LHCN-M2 (cell line): ENCODE measurements around the gene DYNLRB1. TPM values are rescaled to one million over a fixed set of nuclear protein-coding genes. Genes with fewer than 3 reads are reported as not detected.
"Not testable (repeated sequence)": the region's sequence is repeated elsewhere in the genome, so short reads cannot be mapped to it uniquely, and the experiment has no call there.

Experiments
- DNase-seq: peaks from one replicate; pipeline ENCODE4 v3.0.0-alpha.2; 2012; ENCODE audit warnings: low read depth
- total RNA-seq: library from RNA; depleted of rRNA; stranded (reverse); fragments of >200 nt; gene quantifications from 2 replicates; pipeline ENCODE4 v1.2.3, GENCODE V29; 2014

DYNLRB1 gene
- total RNA-seq, 1 experiment from 2014 or later = 133 TPM

DNA sequence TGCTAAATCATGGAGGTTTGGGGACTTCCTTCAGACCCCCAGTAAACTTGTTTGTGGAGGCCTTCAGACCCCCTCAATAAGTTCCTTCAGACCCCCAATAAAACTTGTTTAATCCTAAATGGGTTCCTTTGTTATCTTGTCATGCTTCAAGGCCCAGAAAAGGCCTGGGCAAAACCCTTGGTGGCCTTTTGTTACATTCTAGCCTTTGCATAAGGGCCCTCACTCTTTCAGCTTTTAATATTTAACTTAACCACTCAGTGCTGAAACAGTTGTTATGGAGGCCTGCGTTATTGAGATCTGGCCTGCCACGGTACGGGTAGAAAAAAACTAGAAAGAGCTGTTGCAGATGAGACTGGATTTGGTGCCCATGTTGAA lies 4.3 kb upstream of the DYNLRB1 start:
- no peak for DNase-seq

DNA sequence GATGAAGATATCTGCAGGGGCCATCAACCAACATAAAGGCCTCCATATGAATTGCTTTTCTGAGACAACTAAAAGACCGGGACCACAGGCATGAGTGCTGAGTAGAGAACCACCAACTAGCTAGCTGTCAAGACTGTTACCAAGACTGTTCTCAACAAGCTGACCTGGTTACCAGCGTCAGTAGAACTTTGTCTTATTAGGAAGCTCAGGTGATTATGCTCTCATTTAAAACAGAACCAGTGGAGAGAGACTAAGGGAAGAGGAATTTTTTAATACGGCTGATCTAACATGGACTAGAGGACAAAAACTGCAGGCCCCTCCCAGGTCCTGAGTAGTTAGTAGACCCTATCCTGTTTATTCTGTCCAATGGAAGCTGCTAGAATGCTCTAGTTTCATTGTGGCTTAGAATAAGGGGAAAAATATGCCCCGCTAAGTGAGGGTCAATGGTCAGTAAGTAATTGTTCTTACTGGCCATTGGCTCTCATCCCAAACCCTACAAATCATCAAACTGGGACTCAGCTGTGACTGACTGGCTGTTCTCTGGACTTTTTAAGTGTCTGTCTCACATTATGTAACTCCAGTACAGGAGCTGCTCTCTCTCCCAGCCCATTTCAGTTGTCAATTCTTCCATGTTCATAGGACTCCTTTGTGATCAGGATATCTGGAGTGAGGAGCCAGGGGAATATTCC lies 3.8 kb upstream of the DYNLRB1 start:
- peak; percentile 22 for DNase-seq

DNA sequence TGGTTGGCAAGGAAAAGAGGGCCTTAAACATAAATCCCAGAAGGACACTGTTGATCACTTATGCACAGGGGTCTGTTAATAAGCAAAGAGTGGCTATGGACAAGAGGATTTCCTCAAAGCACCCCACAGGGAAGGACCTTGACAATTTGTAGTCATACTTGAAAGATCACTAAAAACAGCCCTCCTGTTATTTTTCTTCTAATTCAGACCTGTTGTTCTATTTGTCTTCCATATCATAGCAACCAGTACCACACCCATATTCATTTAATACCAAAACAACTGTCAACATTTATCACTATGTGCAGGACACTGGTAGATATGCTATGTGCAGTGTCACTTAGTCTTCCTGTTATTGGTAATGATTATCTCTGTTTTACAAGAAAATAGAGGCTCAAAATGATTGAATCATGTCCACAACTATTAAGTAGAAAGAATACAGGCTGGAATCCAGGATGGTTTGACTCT lies 3.2 kb upstream of the DYNLRB1 start:
- DNase-seq = no peak

DNA sequence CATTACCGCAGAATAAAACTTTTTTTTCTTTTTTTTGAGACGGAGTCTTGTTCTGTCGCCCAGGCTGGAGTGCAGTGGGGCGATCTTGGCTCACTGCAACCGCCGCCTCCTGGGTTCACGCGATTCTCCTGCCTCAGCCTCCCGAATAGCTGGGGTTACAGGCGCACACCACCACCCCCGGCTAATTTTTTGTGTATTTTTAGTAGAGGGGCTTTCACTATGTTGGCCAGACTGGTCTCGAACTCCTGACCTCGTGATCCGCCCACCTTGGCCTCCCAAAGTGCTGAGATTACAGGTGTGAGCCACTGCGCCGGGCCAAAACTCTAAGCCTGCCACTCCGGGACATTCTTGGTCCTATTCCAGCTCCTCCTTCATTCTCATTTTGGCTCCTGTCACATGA lies 2.2 kb upstream of the DYNLRB1 start:
- DNase-seq = not testable (repeated sequence)

DNA sequence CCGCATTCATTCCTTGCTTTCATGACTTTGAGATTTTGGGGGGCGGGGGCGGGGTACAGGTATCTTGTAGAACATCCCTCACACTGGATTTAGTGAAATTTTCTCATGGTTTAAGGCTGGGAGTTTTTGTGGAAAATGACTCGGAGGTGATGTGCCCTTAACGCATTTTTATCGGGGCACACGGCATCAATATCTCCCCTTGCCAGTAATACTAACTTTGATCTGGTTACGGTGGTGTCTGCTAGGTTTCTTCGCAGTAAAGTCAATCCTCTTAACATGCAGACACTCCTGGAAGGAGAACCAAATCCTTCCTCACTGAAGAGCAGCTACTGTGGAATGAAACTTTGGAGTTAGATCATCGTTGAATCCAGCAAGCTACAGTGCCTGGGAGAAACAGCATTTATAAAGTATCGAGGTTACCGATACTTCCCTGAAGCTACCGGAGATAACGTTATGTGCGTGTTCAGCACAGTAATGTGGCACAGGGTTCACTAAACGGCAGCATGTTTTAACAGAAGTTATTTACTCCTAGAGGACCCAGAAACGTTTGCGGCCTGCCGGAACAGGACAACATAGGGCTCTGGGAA lies 1.2 kb upstream of the DYNLRB1 start:
- no peak for DNase-seq

DNA sequence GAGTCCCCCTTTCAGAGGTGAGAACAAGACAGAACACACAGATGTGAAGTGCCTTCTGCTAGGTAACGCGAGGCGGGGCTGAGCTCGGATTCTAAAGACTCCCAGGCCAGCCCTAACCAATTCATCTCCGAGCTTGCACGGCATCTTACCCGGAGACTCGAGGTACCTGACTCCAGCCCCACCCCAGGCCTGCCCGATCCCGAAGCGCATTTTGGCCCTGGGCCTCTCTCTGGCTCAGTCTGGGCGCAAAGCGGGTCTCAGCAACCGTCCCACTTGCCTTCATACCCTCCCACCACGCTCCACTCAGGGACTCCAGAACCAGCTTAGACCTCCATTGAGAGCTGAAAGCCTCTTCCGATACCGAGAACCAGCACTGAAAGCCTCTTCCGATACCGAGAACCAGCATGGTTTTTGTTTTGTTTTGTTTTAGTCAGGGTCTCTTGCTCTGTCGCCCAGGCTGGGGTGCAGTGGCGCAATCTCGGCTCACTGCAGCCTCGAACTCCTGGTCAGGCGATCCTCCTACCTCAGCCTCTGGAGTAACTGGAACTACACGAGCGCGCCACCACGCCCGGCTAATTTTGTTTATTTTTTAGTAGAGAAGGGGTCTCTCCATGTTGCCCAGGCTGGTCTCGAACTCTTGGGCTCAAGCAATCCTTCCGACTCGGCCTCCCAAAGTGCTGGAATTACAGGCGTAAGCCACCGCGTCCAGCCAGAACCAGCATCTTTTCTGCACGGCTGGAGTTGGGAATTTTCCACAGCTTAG lies 557 bp upstream of the DYNLRB1 start:
- peak; percentile 37 for DNase-seq

DNA sequence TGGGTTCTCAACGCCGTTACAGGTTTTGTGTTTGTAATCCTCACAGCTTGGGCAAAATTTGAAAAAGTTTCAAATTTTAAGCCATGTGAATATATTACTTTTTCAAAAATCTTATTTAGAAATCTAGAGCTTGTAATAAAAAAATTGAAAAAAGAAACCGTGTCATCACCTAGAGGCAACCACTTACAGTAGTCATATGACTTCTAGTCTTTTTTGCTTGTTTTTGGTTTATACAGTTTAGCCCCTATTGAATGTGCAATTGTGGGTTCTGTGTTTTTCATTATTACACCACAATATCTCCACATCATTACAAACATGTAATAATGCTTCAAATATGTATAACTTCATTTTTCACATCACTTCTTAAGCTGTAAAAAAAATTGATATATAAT lies 888 bp downstream of the DYNLRB1 start:
- DNase-seq = no peak

DNA sequence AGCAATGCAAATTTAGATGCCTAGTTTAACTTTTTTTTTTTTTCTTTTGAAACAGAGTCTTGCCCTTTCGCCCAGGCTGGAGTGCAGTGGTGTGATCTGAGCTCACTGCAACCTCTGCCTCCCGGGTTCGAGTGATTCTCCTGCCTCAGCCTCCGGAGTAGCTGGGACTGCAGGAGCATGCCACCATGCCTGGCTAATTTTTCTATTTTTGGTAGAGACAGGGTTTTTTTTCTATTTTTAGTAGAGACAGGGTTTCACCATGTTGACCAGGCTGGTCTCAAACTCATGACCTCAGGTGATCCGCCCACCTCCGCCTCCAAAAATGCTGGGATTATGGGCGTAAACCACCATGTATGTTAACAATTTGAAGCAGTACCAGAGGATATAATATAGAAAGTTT lies 2.6 kb downstream of the DYNLRB1 start:
- DNase-seq = not testable (repeated sequence)

DNA sequence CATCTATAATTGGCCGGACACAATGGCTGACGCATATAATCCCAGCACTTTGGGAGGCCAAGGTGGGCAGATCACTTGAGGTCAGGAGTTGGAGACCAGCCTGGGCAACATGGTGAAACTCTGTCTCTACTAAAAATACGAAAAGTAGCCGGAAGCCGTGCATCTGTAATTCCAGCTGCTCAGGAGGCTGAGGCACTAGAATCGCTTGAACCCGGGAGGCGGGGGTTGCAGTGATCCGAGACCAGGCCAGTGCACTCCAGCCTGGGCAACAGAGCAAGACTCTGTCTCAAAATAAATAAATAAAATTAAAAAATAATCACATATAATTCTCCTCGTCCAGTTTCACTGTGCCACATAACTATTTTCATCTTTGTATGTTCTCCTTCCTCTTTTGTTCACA lies 3.6 kb downstream of the DYNLRB1 start:
- not testable (repeated sequence) for DNase-seq

DNA sequence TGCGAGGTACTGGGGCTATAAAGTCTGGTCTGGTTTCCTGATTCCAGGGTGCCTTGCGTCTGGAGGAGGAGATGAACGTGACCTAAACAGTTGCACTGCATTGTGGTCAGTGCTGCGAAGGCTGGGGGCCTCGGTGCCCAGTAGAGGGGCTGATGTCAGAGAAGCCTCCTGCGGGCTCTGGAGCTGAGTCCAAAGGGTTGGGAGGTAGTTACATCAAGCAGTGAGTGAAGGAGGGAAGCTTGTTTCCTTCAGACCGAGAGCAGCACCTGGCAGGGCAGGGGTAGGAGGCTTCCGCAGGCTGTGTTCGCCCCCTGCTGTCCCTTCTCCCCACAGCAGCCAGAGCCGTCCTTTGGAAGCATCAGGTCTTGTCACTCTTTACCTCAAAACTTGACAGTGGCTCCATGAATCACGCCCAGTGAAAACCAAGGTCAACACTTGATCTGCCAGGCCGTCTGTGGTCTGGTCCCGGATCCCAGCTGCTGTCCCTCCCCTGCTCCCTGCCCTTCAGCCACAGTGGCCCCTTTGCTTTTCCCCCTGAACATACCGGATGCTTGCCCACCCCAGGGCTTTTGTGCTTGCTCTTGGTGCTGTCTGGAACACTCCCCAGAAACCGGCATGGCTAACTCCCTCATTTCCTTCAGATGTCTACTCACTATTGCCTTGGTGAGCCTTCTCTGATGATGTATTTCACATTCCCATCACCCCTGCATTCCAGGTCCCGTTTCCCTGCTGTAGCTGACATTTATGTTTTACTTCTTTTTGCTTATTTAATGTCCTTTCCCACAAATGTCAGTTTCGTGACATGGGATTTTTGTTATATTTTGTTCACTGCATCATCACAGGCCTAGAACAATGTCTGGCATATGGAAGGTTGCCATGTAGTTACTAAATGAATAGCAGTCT lies 7.0 kb downstream of the DYNLRB1 start:
- peak; percentile 95 for DNase-seq

DNA sequence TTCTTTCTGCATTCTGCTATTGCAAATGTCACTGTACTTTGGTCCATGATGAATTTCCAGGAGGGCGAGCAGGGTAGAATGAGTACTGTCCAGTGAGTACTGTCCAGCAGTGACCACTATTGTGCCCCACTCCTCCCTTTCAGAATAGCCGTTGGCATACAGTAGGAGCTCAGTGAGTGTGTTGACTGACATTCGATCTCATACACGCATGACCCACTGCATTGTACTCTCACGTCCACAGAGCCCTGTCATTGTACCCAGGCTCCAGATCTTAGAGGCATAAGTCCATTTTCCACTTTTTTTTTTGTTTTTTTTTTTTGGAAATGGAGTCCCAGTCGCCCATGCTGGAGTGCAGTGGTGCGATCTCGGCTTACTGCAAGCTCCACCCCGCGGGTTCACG lies 8.2 kb downstream of the DYNLRB1 start:
- DNase-seq = no peak

DNA sequence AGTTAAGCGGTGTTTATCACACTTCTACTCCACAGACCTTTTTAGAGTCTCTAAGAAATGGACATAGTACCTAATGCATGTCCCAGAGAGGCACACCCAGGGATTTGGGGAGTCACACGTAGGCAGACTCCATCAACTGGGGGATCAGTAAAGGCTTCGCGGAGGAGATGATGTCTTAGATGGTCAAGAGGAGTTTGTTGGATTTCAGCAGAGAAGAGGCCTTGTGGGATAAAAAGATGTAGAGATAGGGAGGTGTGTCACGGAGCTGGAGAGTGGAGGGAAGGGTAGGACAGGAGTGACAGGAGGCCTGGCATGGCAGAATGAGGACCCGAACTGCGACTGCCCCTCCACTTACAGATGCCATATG lies 9.1 kb downstream of the DYNLRB1 start:
- DNase-seq = no peak

DNA sequence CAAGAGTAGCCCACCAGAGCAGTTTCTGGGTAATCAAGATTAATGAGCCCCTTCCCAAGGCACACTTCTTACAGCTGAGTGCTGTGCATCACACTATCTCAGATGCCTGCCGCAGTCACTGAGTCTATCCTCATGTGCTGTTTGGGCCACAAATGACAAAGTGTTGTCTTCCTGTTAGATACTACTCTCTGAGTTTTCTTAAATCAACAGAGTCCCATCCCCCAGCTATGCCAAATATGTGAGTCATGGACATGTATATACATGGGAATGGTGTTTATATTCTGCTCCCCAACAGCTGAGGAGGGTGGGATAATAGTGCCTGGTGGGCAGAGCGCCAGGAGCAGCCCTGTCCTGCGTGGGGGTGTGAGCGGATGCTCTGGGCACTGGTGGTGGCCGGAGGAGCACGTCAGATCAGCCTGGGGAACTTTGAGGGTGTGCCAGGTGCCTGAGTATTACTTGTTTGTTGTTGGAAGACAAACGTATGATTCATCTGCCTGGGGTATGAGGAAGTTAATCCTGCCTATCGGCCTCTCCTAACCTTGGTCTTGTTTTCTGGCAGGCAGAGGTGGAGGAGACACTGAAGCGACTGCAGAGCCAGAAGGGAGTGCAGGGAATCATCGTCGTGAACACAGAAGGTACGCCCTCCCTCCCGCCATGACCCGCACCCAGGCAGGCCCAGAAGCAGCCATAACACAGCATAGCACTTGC lies 9.6 kb downstream of the DYNLRB1 start:
- peak; percentile 100 for DNase-seq

DNA sequence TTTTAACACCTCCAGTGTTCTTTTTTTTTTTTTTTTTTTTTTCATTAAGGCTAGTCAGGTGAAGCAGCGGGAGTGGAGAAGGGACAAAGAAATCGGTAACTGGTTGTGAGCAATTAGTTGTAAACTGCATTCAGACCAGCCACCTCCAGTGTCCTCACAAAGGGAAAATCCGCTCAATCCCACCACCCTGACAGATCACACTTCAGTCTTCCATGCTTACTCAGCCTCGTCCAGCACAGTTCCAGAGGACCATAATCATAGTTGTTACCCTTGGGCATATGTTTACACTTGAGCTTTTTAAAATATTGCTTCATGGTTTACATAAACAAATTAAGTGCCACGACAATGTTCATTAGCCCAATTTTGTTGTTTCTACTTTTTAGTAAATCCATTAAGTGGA lies 10.2 kb downstream of the DYNLRB1 start:
- DNase-seq = no peak

DNA sequence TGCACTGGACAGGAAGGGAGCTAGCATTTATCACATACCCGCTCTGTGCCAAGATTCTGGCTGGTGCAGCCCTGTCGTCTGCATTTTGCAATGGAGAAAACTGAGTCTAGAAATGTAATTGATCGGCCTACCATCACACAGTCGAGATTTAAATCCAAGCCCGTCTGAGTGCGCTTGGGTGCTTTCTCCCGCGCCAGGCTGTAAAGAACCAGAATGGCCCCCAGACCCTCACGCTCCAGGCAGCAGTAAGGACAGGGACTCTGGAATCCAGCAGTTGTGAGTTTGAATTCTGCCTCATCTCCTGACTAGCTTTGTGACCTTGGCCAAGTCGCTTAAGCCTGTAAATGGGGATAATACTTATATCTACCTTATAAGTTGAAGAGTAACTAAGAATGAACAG lies 10.8 kb downstream of the DYNLRB1 start:
- DNase-seq = no peak

DNA sequence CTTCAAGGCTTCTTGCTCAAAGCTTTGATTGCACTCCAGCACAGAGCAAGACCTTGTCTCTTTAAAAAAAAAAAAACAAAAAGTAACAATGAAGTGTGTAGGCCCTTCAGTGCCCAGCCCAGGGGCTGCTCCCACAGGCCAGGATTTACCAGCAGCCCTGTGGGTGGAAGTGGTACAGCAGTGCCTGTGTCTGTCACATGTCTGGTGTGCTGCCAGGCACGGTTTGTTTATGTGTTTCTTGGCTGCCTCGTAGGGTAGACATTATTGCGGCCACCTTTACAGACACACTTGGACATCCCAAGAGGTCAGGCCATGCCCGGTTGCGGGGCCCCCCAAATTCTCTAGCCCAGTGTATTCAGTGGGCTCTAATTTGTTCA lies 12.7 kb downstream of the DYNLRB1 start:
- DNase-seq = no peak

DNA sequence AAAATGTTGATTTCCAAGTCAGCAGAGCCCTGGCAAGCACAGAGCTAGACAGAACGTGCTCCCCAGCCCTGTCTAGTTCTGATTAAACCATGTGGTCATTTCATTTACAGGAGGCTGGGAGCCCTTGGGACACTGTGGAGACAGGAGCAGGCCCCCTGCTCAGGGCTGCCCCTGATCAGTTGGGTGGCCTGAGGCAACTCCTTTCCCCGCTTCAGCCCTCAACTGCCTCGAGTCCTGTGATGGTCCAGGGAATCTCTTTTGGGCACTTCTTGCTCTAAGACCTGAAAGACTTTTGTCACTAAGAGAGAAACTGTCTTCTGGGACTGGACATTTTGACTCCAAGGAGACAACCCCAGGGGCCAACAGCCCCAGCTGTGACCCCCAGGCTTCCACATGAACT lies 13.5 kb downstream of the DYNLRB1 start:
- DNase-seq = no peak

DNA sequence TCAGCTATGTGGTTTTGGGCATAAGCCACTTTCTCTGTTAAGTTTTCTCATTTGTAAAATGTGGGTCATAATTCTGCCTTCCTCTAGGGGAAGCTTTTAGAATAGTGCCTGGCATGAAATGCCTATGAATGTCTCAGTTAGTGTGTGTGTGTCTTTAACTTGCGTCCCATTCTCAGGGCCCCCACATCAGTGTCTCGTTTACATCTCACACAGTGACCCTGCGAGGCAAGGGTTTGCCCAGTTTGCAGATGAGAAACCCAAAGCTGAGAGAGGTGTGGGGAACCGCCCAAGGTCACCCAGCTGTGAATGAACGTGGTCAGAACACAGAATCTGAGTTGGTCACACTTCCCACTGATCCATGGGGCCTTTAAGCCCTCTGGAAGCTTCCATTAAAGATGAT lies 14.1 kb downstream of the DYNLRB1 start:
- no peak for DNase-seq

DNA sequence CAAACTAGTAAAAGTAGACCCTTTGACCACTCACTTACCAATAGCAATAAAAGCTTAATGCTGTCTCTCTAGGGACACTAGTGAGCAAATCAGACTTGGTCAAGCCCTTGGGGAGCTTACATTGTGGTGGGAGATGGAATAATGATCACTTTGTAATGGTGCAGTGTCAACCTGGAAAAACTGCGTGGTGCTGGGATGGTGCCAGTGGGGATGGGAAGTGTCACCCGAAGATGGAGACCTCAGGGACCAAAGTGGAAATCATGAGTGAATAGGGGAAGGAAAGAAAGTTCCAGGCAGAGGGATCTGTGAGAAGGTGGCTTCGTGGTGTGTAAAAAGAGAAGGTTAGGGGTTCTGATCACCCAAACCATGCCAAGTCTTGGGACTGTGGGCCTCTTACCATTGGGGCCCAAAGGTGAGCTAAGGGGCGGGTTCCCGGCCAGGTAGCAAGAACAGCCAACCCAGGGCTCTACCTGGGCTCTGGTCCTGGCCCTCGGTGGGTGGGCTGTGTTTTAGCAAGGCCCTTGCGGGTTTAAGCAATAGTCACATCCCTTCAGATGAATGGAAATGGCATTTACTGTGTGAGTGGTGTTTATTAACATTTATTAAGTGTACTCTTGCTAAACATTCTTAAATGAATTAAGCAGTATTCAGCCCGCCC lies 15.5 kb downstream of the DYNLRB1 start:
- DNase-seq = no peak

DNA sequence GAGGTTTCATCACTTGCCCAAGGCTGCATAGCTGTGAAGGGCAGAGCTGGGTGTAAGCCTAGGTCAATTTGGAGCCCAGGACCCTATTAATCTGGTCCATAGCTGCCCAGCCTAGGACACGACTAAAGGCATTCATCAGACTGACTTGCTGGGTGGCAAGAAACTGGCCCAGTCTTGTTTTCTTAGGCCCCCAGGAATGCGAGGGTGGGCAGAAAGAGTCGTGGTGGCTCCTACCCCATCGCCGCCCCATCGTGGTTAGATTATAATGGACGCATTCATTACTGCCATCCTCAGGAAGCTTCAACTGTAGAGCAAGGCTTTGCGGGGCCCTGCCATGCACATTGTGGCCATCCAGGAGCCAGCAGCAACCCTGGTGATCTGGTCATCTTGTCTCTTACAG lies 16.1 kb downstream of the DYNLRB1 start:
- no peak for DNase-seq

DNA sequence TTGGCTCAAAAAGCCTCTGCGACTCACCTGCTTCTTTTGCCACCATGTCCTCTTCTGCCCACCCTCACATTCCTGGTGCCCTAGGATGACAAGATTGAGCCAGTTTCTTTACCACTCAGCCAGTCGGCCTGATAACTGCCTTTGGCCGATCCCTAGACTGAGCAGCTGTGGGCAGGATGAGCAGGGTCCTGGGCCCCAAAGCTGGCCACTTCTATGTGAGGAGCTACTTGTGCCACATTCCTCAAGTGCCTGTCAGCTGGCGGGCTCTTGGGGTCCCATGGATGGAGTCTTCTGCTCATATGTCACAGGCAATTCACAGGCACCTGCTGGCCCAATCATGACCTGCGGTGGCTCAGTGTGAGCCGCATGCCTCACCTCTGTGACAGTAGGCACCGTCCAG lies 16.5 kb downstream of the DYNLRB1 start:
- no peak for DNase-seq
